Neural cell (in vitro differentiated cells): ENCODE measurements around the gene SOBP. TPM values are rescaled to one million over a fixed set of nuclear protein-coding genes. Genes with fewer than 3 reads are reported as not detected.

ENCODE experiments used
- H2AFZ ChIP-seq: fragments of 200-600, 300-800 bp; sonication (generic), shearing (Covaris generic); 2 replicates; pipeline ENCODE4 v1.6.0; 2014; ENCODE audit warnings: low read depth, mild to moderate bottlenecking, antibody characterized with exemption, low read length, moderate library complexity
- H3F3A ChIP-seq: fragments of 200-600 bp; shearing (Covaris generic); 2 replicates; pipeline ENCODE4 v1.6.1; 2016; ENCODE audit warnings: mild to moderate bottlenecking, moderate library complexity, mixed read lengths, antibody characterized with exemption, low read length; ENCODE audit not compliant: insufficient read depth, poor library complexity, severe bottlenecking
- H3K27ac ChIP-seq: fragments of 200-600, 300-800 bp; sonication (generic), shearing (Covaris generic); 2 replicates; pipeline ENCODE4 v1.5.1; 2014; ENCODE audit warnings: mild to moderate bottlenecking, low read length, moderate library complexity
- H3K27me3 ChIP-seq: fragments of 300-800, 200-600 bp; sonication (generic), shearing (Covaris generic); 2 replicates; pipeline ENCODE4 v1.6.0; 2014; ENCODE audit warnings: mild to moderate bottlenecking, low read depth, low read length, moderate library complexity; ENCODE audit not compliant: insufficient read depth
- H3K36me3 ChIP-seq: fragments of 300-800, 200-600 bp; sonication (generic), shearing (Covaris generic); 2 replicates; pipeline ENCODE4 v1.5.1; 2014; ENCODE audit warnings: mild to moderate bottlenecking, antibody characterized with exemption, low read length, moderate library complexity; ENCODE audit not compliant: insufficient read depth
- H3K4me2 ChIP-seq: fragments of 300-800, 200-600 bp; sonication (generic), shearing (Covaris generic); 2 replicates; pipeline ENCODE4 v1.6.0; 2014; ENCODE audit warnings: mild to moderate bottlenecking, low read length
- H3K4me3 ChIP-seq: fragments of 300-800, 200-600 bp; sonication (generic), shearing (Covaris generic); 2 replicates; pipeline ENCODE4 v1.5.1; 2014; ENCODE audit warnings: mild to moderate bottlenecking, low read length, moderate library complexity
- H3K79me2 ChIP-seq: fragments of 200-600 bp; shearing (Covaris generic); replicated peaks from 2 replicates; pipeline ENCODE4 v1.6.0; 2014; ENCODE audit warnings: mild to moderate bottlenecking, low read length, moderate library complexity; ENCODE audit not compliant: insufficient read depth
- H3K9ac ChIP-seq: fragments of 300-800, 200-600 bp; sonication (generic), shearing (Covaris generic); 2 replicates; pipeline ENCODE4 v1.6.1; 2016; ENCODE audit warnings: mild to moderate bottlenecking, low read length, mixed read lengths
- H3K9me2 ChIP-seq: fragments of 200-600 bp; shearing (Covaris generic); 2 replicates; pipeline ENCODE4 v1.6.1; 2016; ENCODE audit warnings: mild to moderate bottlenecking, low read length, mixed read lengths; ENCODE audit not compliant: insufficient read depth
- H3K9me3 ChIP-seq: fragments of 200-600, 300-800 bp; sonication (generic), shearing (Covaris generic); 2 replicates; pipeline ENCODE4 v1.6.1; 2016; ENCODE audit warnings: mild to moderate bottlenecking, mixed run types, low read length, moderate library complexity, mixed read lengths
- H4K20me1 ChIP-seq: fragments of 200-600 bp; shearing (Covaris generic); 2 replicates; pipeline ENCODE4 v1.6.1; 2016; ENCODE audit warnings: mild to moderate bottlenecking, mixed run types; ENCODE audit not compliant: insufficient read depth
- CTCF ChIP-seq: fragments of 450-650 bp; IDR thresholded peaks from 2 replicates; pipeline ENCODE4 v1.5.1; 2014; ENCODE audit warnings: antibody characterized with exemption, mild to moderate bottlenecking, moderate library complexity; ENCODE audit not compliant: poor library complexity, severe bottlenecking
- EP300 ChIP-seq: fragments of 450-650 bp; conservative IDR thresholded peaks from 2 replicates; pipeline ENCODE4 v1.6.1; 2014; ENCODE audit warnings: antibody characterized with exemption, mild to moderate bottlenecking, moderate library complexity; ENCODE audit not compliant: poor library complexity, severe bottlenecking
- EZH2 ChIP-seq: fragments of 200-600, 300-800 bp; shearing (Covaris generic), sonication (generic); IDR thresholded peaks from 2 replicates; pipeline ENCODE4 v1.6.1; 2014; ENCODE audit warnings: antibody characterized with exemption, low read length, borderline replicate concordance, mild to moderate bottlenecking; ENCODE audit not compliant: insufficient read depth, poor library complexity, severe bottlenecking
- MXI1 ChIP-seq: fragments of 450-650 bp; conservative IDR thresholded peaks from 2 replicates; pipeline ENCODE4 v1.6.1; 2014; ENCODE audit warnings: antibody characterized with exemption, mild to moderate bottlenecking; ENCODE audit not compliant: poor library complexity, severe bottlenecking
- POLR2AphosphoS5 ChIP-seq: IDR thresholded peaks from 2 replicates; pipeline ENCODE4 v1.6.1; 2012
- RAD21 ChIP-seq: fragments of 450-650 bp; conservative IDR thresholded peaks from 2 replicates; pipeline ENCODE4 v1.6.1; 2014; ENCODE audit warnings: antibody characterized with exemption, mild to moderate bottlenecking, moderate library complexity
- SMC3 ChIP-seq: fragments of 450-650 bp; conservative IDR thresholded peaks from 2 replicates; pipeline ENCODE4 v1.6.1; 2014; ENCODE audit warnings: antibody characterized with exemption, mild to moderate bottlenecking, moderate library complexity; ENCODE audit not compliant: poor library complexity
- TAF1 ChIP-seq: IDR thresholded peaks from 2 replicates; pipeline ENCODE4 v1.6.1; 2012; ENCODE audit warnings: low read depth
- polyA plus RNA-seq: library from polyadenylated mRNA; depleted of rRNA; stranded (reverse); fragments of >200 nt; gene quantifications from 2 replicates; pipeline ENCODE4 v1.2.3, GENCODE V29; 2014
- TF ChIP-seq, protein P1 (sequence below): IDR thresholded peaks from 2 replicates; pipeline ENCODE4 v1.6.1; 2012; ENCODE audit warnings: borderline replicate concordance

The SOBP gene
- polyA plus RNA-seq, 1 donor from 2014 or later = 16.4 TPM

DNA sequence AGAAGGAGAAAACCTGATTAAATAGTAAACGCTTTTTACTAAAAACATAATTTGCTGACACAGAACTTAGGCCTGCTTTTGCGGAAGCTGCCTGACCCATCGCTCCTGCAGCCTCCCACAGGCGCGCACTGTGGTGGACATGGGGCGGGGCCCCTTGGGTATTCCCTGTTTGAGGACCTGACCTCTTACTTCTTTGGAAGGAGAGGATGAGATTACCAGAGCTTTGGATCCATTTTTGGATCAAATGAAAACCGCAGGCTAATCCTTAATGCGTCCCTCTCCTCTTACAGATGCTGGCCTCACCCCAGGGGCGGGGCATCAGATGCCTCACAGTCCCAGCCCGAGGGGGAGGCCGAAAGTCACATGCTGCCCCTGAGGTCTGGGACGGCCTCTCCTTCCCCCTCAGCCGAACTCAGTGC lies 183.2 kb downstream of the SOBP start:
- TF ChIP-seq EZH2 = no peak
- TF ChIP-seq RAD21 = no peak
- no peak for TF ChIP-seq TAF1
- no peak for TF ChIP-seq SMC3
- no peak for TF ChIP-seq EP300
- TF ChIP-seq POLR2AphosphoS5 = no peak
- no peak for TF ChIP-seq CTCF
- TF ChIP-seq, protein P1, sequence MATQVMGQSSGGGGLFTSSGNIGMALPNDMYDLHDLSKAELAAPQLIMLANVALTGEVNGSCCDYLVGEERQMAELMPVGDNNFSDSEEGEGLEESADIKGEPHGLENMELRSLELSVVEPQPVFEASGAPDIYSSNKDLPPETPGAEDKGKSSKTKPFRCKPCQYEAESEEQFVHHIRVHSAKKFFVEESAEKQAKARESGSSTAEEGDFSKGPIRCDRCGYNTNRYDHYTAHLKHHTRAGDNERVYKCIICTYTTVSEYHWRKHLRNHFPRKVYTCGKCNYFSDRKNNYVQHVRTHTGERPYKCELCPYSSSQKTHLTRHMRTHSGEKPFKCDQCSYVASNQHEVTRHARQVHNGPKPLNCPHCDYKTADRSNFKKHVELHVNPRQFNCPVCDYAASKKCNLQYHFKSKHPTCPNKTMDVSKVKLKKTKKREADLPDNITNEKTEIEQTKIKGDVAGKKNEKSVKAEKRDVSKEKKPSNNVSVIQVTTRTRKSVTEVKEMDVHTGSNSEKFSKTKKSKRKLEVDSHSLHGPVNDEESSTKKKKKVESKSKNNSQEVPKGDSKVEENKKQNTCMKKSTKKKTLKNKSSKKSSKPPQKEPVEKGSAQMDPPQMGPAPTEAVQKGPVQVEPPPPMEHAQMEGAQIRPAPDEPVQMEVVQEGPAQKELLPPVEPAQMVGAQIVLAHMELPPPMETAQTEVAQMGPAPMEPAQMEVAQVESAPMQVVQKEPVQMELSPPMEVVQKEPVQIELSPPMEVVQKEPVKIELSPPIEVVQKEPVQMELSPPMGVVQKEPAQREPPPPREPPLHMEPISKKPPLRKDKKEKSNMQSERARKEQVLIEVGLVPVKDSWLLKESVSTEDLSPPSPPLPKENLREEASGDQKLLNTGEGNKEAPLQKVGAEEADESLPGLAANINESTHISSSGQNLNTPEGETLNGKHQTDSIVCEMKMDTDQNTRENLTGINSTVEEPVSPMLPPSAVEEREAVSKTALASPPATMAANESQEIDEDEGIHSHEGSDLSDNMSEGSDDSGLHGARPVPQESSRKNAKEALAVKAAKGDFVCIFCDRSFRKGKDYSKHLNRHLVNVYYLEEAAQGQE = no peak
- no peak for TF ChIP-seq MXI1
- H2AFZ ChIP-seq = no peak overlapping the region

GRCh38 chr6:107674995-107675738 lies 185.2 kb downstream of the SOBP start:
- Histone ChIP-seq H3K9me3 (no peaks in the 10 kb centered on the region), H3K4me2 (no peak overlapping the region), H3K36me3 (no peaks in the 10 kb centered on the region), H3K27me3 (no peaks in the 10 kb centered on the region), H3K4me3 (no peak overlapping the region), H3K9me2 (no peaks in the 10 kb centered on the region), H3F3A (no peaks in the 10 kb centered on the region), H2AFZ (peak overlapping the region; percentile 93), H3K9ac (peak overlapping the region; percentile 64), H4K20me1 (no peaks in the 10 kb centered on the region), H3K27ac (peak overlapping the region; percentile 58), H3K79me2 (no peaks in the 10 kb centered on the region)
- TF ChIP-seq EZH2 (no peak), CTCF (peak; percentile 98), EP300 (peak; percentile 42), TAF1 (no peak), MXI1 (peak; percentile 32), POLR2AphosphoS5 (peak; percentile 56), RAD21 (peak; percentile 98), SMC3 (peak; percentile 97)
- TF ChIP-seq, protein P1 = peak; percentile 48

More for the DNA sequence above, 183.2 kb downstream of the SOBP start:
- Histone ChIP-seq H3K9ac (no peak overlapping the region), H3K4me2 (no peak overlapping the region), H3K36me3 (no peaks in the 10 kb centered on the region), H3F3A (no peaks in the 10 kb centered on the region), H3K79me2 (no peaks in the 10 kb centered on the region), H3K27ac (no peak overlapping the region), H4K20me1 (no peaks in the 10 kb centered on the region), H3K9me3 (no peaks in the 10 kb centered on the region), H3K4me3 (no peak overlapping the region), H3K27me3 (no peaks in the 10 kb centered on the region), H3K9me2 (no peaks in the 10 kb centered on the region)
